Motor neuron (in vitro differentiated cells): ENCODE results near the gene SPATA1. TPM values are rescaled to one million over a fixed set of nuclear protein-coding genes. Genes with fewer than 3 reads are reported as not detected.

Experiments used
- ATAC-seq, 8 experiments: fragments of 200-7000 bp; cut with Tn5 transposase; replicated peaks in 6 of 8; 2 replicates each; pipeline ENCODE4 v1.8.0; 2021; ENCODE audit warnings: mild to moderate bottlenecking in 8 of 8, moderate library complexity in 8 of 8
- H3K27ac ChIP-seq, 2 donors: fragments of 250-450 bp; sonication (Bioruptor Pico); 2 replicates each; pipeline ENCODE4 v1.9.0; 2021; ENCODE audit warnings: antibody characterized with exemption in 2 of 2, mild to moderate bottlenecking in 2 of 2, moderate library complexity in 1 of 2
- H3K4me1 ChIP-seq, 2 donors: fragments of 250-450 bp; sonication (Bioruptor Pico); replicated peaks in 1 of 2; 2 replicates each; pipeline ENCODE4 v1.6.1; 2021; ENCODE audit warnings: antibody characterized with exemption in 2 of 2, mild to moderate bottlenecking in 2 of 2, moderate library complexity in 1 of 2
- H3K4me3 ChIP-seq, 5 donors: fragments of 250-450 bp; sonication (Bioruptor Pico); 2 replicates each; pipeline ENCODE4 v1.9.0; 2021; ENCODE audit warnings: antibody characterized with exemption in 5 of 5, mild to moderate bottlenecking in 5 of 5, moderate library complexity in 4 of 5
- WGBS, 10 experiments: fragments of 450-650 bp; shearing (Covaris generic); methylation state at CpG; one replicate each; pipeline ENCODE4 v1.0.0; 2022; 5-methylcytosine and 5-hydroxymethylcytosine counted together
- in situ Hi-C, 9 experiments: fragments of 400-800 bp; cut with MboI; loops; one replicate each; pipeline ENCODE4 v1.15.0; 2021; ENCODE audit warnings: low sequenced_read_pairs in 9 of 9, low pct_unique_long_range_greater_than_20kb in 2 of 9; ENCODE audit not compliant: unreplicated experiment in 9 of 9
- total RNA-seq, 8 experiments: library from RNA; unstranded; fragments of 300-600 nt; gene quantifications; 2 replicates each; pipeline versions ENCODE4 v1.2.3 to v1.2.4, GENCODE V29; 2022

Gene SPATA1
- total RNA-seq, 8 experiments from 2014 or later: 0.67 to 3.3 (median 1.6) TPM

- in situ Hi-C loops: loop anchor here in 2 of 9 experiments (25.0 kb wide), 2 partner anchors 91 to 466 kb away; partner anchors contain the start of genes GNG5 (in 1 of the 2), PRKACB (in 1 of the 2) and SPATA1 (in 1 of the 2)
- Histone ChIP-seq H3K4me3 (no peak overlapping the region), H3K4me1 (no peaks in the 10 kb centered on the region), H3K27ac (no peak overlapping the region)
- no peak for ATAC-seq
- 14 to 86% (median 74%) methylated on average over 1 to 2 of the region's 2 CpGs; no CpG with 5 or more reads in 4 of the 10 experiments for WGBS, 10 experiments
Observed at GRCh38 chr1:84603223-84603622, 97.0 kb downstream of the SPATA1 start.

- Histone ChIP-seq H3K4me1 (no peaks in the 10 kb centered on the region), H3K27ac (no peak overlapping the region), H3K4me3 (no peak overlapping the region)
- in situ Hi-C loops: loop anchor here in 2 of 9 experiments (25.0 kb wide), 2 partner anchors 92 to 467 kb away; partner anchors contain the start of genes GNG5 (in 1 of the 2), PRKACB (in 1 of the 2) and SPATA1 (in 1 of the 2)
- WGBS, 10 experiments: 0 to 82% (median 71%) methylated on average over 2 to 14 of the region's 15 CpGs; no CpG with 5 or more reads in 1 of the 10 experiments
- peak in 3 of 8 experiments; percentile 72 to 89 (median 83) for ATAC-seq
Observed at GRCh38 chr1:84603941-84604830, 98.0 kb downstream of the SPATA1 start.

GRCh38 chr1:84605157-84605556 is 99.0 kb downstream of the SPATA1 start:
- Histone ChIP-seq H3K4me1 (no peaks in the 10 kb centered on the region), H3K27ac (no peak overlapping the region), H3K4me3 (no peak overlapping the region)
- 80 to 100% (median 88%) methylated on average over 1 of the region's 1 CpG; no CpG with 5 or more reads in 5 of the 10 experiments for WGBS, 10 experiments
- in situ Hi-C loops: loop anchor here in 2 of 9 experiments (25.0 kb wide), 2 partner anchors 93 to 468 kb away; partner anchors contain the start of genes GNG5 (in 1 of the 2), PRKACB (in 1 of the 2) and SPATA1 (in 1 of the 2)
- no peak for ATAC-seq

- no peak for ATAC-seq
- in situ Hi-C loops: loop anchor here in 2 of 9 experiments (25.0 kb wide), 2 partner anchors 95 to 470 kb away; partner anchors contain the start of genes GNG5 (in 1 of the 2), PRKACB (in 1 of the 2) and SPATA1 (in 1 of the 2)
- no peak overlapping the region for H3K4me3 ChIP-seq
- 0 to 84% (median 69%) methylated on average over 1 to 5 of the region's 5 CpGs; no CpG with 5 or more reads in 2 of the 10 experiments for WGBS, 10 experiments
- H3K27ac ChIP-seq: no peak overlapping the region
- no peaks in the 10 kb centered on the region for H3K4me1 ChIP-seq
Observed at GRCh38 chr1:84606977-84607376, 100.8 kb downstream of the SPATA1 start.

GRCh38 chr1:84611091-84611490 is 104.9 kb downstream of the SPATA1 start:
- Histone ChIP-seq H3K27ac (no peak overlapping the region), H3K4me1 (no peaks in the 10 kb centered on the region), H3K4me3 (no peak overlapping the region)
- no peak for ATAC-seq
- in situ Hi-C loops: loop anchor here in 2 of 9 experiments (25.0 kb wide), 2 partner anchors 99 to 474 kb away; partner anchors contain the start of genes GNG5 (in 1 of the 2), PRKACB (in 1 of the 2) and SPATA1 (in 1 of the 2)
- WGBS, 10 experiments: 0 to 60% (median 0%) methylated on average over 1 of the region's 1 CpG; no CpG with 5 or more reads in 6 of the 10 experiments

- peak in 1 of 8 experiments; percentile 36 for ATAC-seq
- no peak overlapping the region for H3K27ac ChIP-seq
- no peak overlapping the region for H3K4me3 ChIP-seq
- in situ Hi-C loops: loop anchor here in 2 of 9 experiments (25.0 kb wide), 2 partner anchors 99 to 474 kb away; partner anchors contain the start of genes GNG5 (in 1 of the 2), PRKACB (in 1 of the 2) and SPATA1 (in 1 of the 2)
- H3K4me1 ChIP-seq: no peaks in the 10 kb centered on the region
- 0 to 43% (median 18%) methylated on average over 1 to 3 of the region's 3 CpGs; no CpG with 5 or more reads in 2 of the 10 experiments for WGBS, 10 experiments
Observed at GRCh38 chr1:84611796-84612195, 105.6 kb downstream of the SPATA1 start.

- Histone ChIP-seq H3K4me3 (no peak overlapping the region), H3K4me1 (no peaks in the 10 kb centered on the region), H3K27ac (no peak overlapping the region)
- ATAC-seq: no peak
- in situ Hi-C loops: loop anchor here in 2 of 9 experiments (25.0 kb wide), 2 partner anchors 101 to 476 kb away; partner anchors contain the start of genes GNG5 (in 1 of the 2), PRKACB (in 1 of the 2) and SPATA1 (in 1 of the 2)
- WGBS, 10 experiments: 0 to 86% (median 75%) methylated on average over 1 to 2 of the region's 2 CpGs; no CpG with 5 or more reads in 3 of the 10 experiments
Observed at GRCh38 chr1:84613026-84613425, 106.8 kb downstream of the SPATA1 start.

GRCh38 chr1:84613887-84614286 is 107.7 kb downstream of the SPATA1 start:
- in situ Hi-C loops: loop anchor here in 2 of 9 experiments (25.0 kb wide), 2 partner anchors 102 to 477 kb away; partner anchors contain the start of genes GNG5 (in 1 of the 2), PRKACB (in 1 of the 2) and SPATA1 (in 1 of the 2)
- Histone ChIP-seq H3K4me1 (peaks cover 4 to 6% of the 10 kb centered on the region in 2 donors), H3K4me3 (no peak overlapping the region), H3K27ac (no peak overlapping the region)
- no peak for ATAC-seq
- WGBS, 10 experiments: 67 to 100% (median 100%) methylated on average over 1 to 2 of the region's 2 CpGs; no CpG with 5 or more reads in 2 of the 10 experiments

- H3K4me3 ChIP-seq: no peak overlapping the region
- ATAC-seq: no peak
- in situ Hi-C loops: loop anchor here in 2 of 9 experiments (25.0 kb wide), 2 partner anchors 103 to 478 kb away; partner anchors contain the start of genes GNG5 (in 1 of the 2), PRKACB (in 1 of the 2) and SPATA1 (in 1 of the 2)
- 28 to 100% (median 97%) methylated on average over 1 of the region's 1 CpG for WGBS, 10 experiments
- H3K4me1 ChIP-seq: peaks cover 18 to 25% of the 10 kb centered on the region in 2 donors
- H3K27ac ChIP-seq: no peak overlapping the region
Observed at GRCh38 chr1:84615790-84616189, 109.6 kb downstream of the SPATA1 start.

Other genes with a start within 250 kb of the SPATA1 start
- 10 to 100 TPM in 2 of 8 experiments, 1 to 10 TPM in 6; 2.4 to 18.2 (median 4.2) TPM for gene SAMD13, start 204.7 kb upstream of the SPATA1 start, total RNA-seq
- under 1 TPM in 2 of 8 experiments, not detected in 6; 0.38 to 0.66 TPM for gene DNASE2B, start 107.9 kb upstream of the SPATA1 start, total RNA-seq
- gene RPF1, start 27.1 kb upstream of the SPATA1 start, total RNA-seq: 10 to 100 TPM; 38.7 to 77.5 (median 54.8) TPM
- 100 to 1,000 TPM in 2 of 8 experiments, 10 to 100 TPM in 6; 59.2 to 175 (median 83.1) TPM for gene GNG5, start 195 bp downstream of the SPATA1 start, total RNA-seq
- gene CTBS, start 68.1 kb downstream of the SPATA1 start, total RNA-seq: 10 to 100 TPM in 2 of 8 experiments, 1 to 10 TPM in 6; 2.3 to 15.4 (median 5.5) TPM
- gene SSX2IP, start 184.1 kb downstream of the SPATA1 start, total RNA-seq: 10 to 100 TPM; 13.5 to 47.6 (median 24.1) TPM